ENCODE data around the gene COPB2.

The COPB2 gene

GRCh38 chr3:139326707-139327106 is 62.7 kb downstream of the COPB2 start:
- Histone ChIP-seq H3K4ac (ENCODE audit: low read depth in 1 of 2, low read length in 2 of 2) (no peak overlapping the region), H3K18ac (ENCODE audit: low read depth in 1 of 2, low read length in 2 of 2) (no peak overlapping the region), H3K14ac (ENCODE audit: low read length in 2 of 2) (no peak overlapping the region), H3K36me3 (ENCODE audit: control insufficient read depth in 1 of 2, insufficient read depth in 2 of 2, low read depth in 1 of 2, low read length in 2 of 2) (no peaks in the 10 kb centered on the region), H2AFZ (ENCODE audit: low read depth, low read length) (no peak overlapping the region), H3K27me3 (ENCODE audit: control insufficient read depth in 1 of 2, insufficient read depth in 1 of 2, low read length in 2 of 2) (peaks cover 0 to 34% of the 10 kb centered on the region in 2 experiments), H3K4me2 (ENCODE audit: low read length, poor library complexity, severe bottlenecking) (no peak overlapping the region), H3K4me3 (ENCODE audit: insufficient read depth in 1 of 2, low read depth in 1 of 2, low read length in 2 of 2) (no peak overlapping the region), H2BK12ac (ENCODE audit: low read length in 2 of 2) (no peak overlapping the region), H2BK120ac (ENCODE audit: low read depth, low read length) (no peak overlapping the region), H3K79me1 (replicated peaks; ENCODE audit: low read length, poor library complexity, severe bottlenecking) (no peaks in the 10 kb centered on the region), H2BK5ac (ENCODE audit: low read depth, low read length, poor library complexity, severe bottlenecking) (no peak overlapping the region), H4K91ac (ENCODE audit: low read length) (no peak overlapping the region), H4K8ac (ENCODE audit: low read length) (no peak overlapping the region), H3K4me1 (ENCODE audit: control insufficient read depth, insufficient read depth, low read depth, low read length) (peaks cover 6% of the 10 kb centered on the region), H3K9ac (ENCODE audit: low read length) (no peak overlapping the region), H3K9me3 (ENCODE audit: control insufficient read depth, low read length) (no peaks in the 10 kb centered on the region), H2BK15ac (ENCODE audit: low read depth, poor library complexity, severe bottlenecking) (no peak overlapping the region), H3K27ac (ENCODE audit: low read length, poor library complexity, severe bottlenecking) (no peak overlapping the region), H2AK5ac (ENCODE audit: low read length, severe bottlenecking) (no peak overlapping the region), H3K23ac (ENCODE audit: low read length in 2 of 2) (no peak overlapping the region)
- WGBS: 68% methylated on average over 2 of the region's 4 CpGs
- no peak for DNase-seq

DNA sequence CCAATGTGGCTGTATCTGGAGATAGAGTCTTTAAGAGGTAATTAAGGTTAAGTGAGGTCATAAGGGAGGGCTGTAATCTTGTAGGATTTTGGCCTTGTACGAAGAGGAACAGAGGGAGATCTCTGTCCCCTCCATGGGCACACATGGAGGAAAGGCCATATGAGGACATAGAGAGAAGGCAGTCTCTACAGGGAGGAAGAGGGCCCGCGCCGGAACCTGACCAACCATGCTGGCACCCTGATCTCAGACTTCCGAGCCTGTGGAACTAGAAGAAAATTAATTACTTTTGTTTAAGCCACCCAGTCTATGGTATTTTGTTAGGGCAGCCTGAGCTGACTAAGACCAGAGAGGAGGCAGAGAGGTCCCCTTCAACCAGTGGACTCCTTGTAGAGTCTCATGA is 63.3 kb downstream of the COPB2 start:
- no peak overlapping the region for H3K14ac ChIP-seq (ENCODE audit: low read length in 2 of 2)
- no peak for DNase-seq
- H3K18ac ChIP-seq (ENCODE audit: low read depth in 1 of 2, low read length in 2 of 2): no peak overlapping the region
- no peaks in the 10 kb centered on the region for H3K9me3 ChIP-seq (ENCODE audit: control insufficient read depth, low read length)
- no peak overlapping the region for H2AFZ ChIP-seq (ENCODE audit: low read depth, low read length)
- no peak overlapping the region for H3K27ac ChIP-seq (ENCODE audit: low read length, poor library complexity, severe bottlenecking)
- no peak overlapping the region for H3K4me3 ChIP-seq (ENCODE audit: insufficient read depth in 1 of 2, low read depth in 1 of 2, low read length in 2 of 2)
- H3K4me1 ChIP-seq (ENCODE audit: control insufficient read depth, insufficient read depth, low read depth, low read length): peaks cover 6% of the 10 kb centered on the region
- H2AK5ac ChIP-seq (ENCODE audit: low read length, severe bottlenecking): no peak overlapping the region
- 89% methylated on average over 5 of the region's 5 CpGs for WGBS
- no peak overlapping the region for H2BK15ac ChIP-seq (ENCODE audit: low read depth, poor library complexity, severe bottlenecking)
- no peak overlapping the region for H4K91ac ChIP-seq (ENCODE audit: low read length)
- peaks cover 0 to 29% of the 10 kb centered on the region in 2 experiments for H3K27me3 ChIP-seq (ENCODE audit: control insufficient read depth in 1 of 2, insufficient read depth in 1 of 2, low read length in 2 of 2)
- H4K8ac ChIP-seq (ENCODE audit: low read length): no peak overlapping the region
- H2BK120ac ChIP-seq (ENCODE audit: low read depth, low read length): no peak overlapping the region
- no peaks in the 10 kb centered on the region for H3K79me1 ChIP-seq (replicated peaks; ENCODE audit: low read length, poor library complexity, severe bottlenecking)
- no peak overlapping the region for H2BK12ac ChIP-seq (ENCODE audit: low read length in 2 of 2)
- no peak overlapping the region for H3K23ac ChIP-seq (ENCODE audit: low read length in 2 of 2)
- H3K9ac ChIP-seq (ENCODE audit: low read length): no peak overlapping the region
- H3K4ac ChIP-seq (ENCODE audit: low read depth in 1 of 2, low read length in 2 of 2): no peak overlapping the region
- no peak overlapping the region for H3K4me2 ChIP-seq (ENCODE audit: low read length, poor library complexity, severe bottlenecking)
- H2BK5ac ChIP-seq (ENCODE audit: low read depth, low read length, poor library complexity, severe bottlenecking): no peak overlapping the region
- no peaks in the 10 kb centered on the region for H3K36me3 ChIP-seq (ENCODE audit: control insufficient read depth in 1 of 2, insufficient read depth in 2 of 2, low read depth in 1 of 2, low read length in 2 of 2)

DNA sequence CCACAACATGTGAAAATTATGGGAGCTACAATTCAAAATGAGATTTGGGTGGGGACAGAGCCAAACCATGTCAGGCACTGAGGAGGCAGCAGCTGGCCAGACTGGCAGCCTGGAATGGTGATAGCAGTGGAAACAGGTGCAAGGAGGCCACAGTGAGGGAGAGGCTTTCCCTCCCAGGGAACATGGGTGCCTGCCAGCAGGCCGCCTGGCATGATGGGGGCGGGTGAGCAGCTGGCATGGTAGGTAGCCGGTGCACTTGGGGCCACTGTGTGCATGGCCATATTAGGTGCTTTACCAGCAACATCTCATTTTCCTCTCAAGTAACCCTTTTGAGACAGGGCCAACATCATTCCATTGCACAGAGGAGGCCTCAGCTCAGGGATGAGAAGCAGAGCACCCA is 63.9 kb downstream of the COPB2 start:
- Histone ChIP-seq H2AFZ (ENCODE audit: low read depth, low read length) (no peak overlapping the region), H2BK120ac (ENCODE audit: low read depth, low read length) (no peak overlapping the region), H4K91ac (ENCODE audit: low read length) (no peak overlapping the region), H3K18ac (ENCODE audit: low read depth in 1 of 2, low read length in 2 of 2) (no peak overlapping the region), H3K79me1 (replicated peaks; ENCODE audit: low read length, poor library complexity, severe bottlenecking) (no peaks in the 10 kb centered on the region), H3K9me3 (ENCODE audit: control insufficient read depth, low read length) (no peaks in the 10 kb centered on the region), H3K36me3 (ENCODE audit: control insufficient read depth in 1 of 2, insufficient read depth in 2 of 2, low read depth in 1 of 2, low read length in 2 of 2) (no peaks in the 10 kb centered on the region), H2BK5ac (ENCODE audit: low read depth, low read length, poor library complexity, severe bottlenecking) (no peak overlapping the region), H2AK5ac (ENCODE audit: low read length, severe bottlenecking) (no peak overlapping the region), H3K4me2 (ENCODE audit: low read length, poor library complexity, severe bottlenecking) (no peak overlapping the region), H4K8ac (ENCODE audit: low read length) (no peak overlapping the region), H2BK15ac (ENCODE audit: low read depth, poor library complexity, severe bottlenecking) (no peak overlapping the region), H2BK12ac (ENCODE audit: low read length in 2 of 2) (no peak overlapping the region), H3K23ac (ENCODE audit: low read length in 2 of 2) (no peak overlapping the region), H3K14ac (ENCODE audit: low read length in 2 of 2) (no peak overlapping the region), H3K27me3 (ENCODE audit: control insufficient read depth in 1 of 2, insufficient read depth in 1 of 2, low read length in 2 of 2) (peaks cover 0 to 25% of the 10 kb centered on the region in 2 experiments), H3K4ac (ENCODE audit: low read depth in 1 of 2, low read length in 2 of 2) (no peak overlapping the region), H3K4me3 (ENCODE audit: insufficient read depth in 1 of 2, low read depth in 1 of 2, low read length in 2 of 2) (no peak overlapping the region), H3K4me1 (ENCODE audit: control insufficient read depth, insufficient read depth, low read depth, low read length) (peaks cover 6% of the 10 kb centered on the region), H3K27ac (ENCODE audit: low read length, poor library complexity, severe bottlenecking) (no peak overlapping the region), H3K9ac (ENCODE audit: low read length) (no peak overlapping the region)
- DNase-seq: no peak
- 92% methylated on average over 3 of the region's 3 CpGs for WGBS

- Histone ChIP-seq H2AK5ac (ENCODE audit: low read length, severe bottlenecking) (no peak overlapping the region), H3K79me1 (replicated peaks; ENCODE audit: low read length, poor library complexity, severe bottlenecking) (no peaks in the 10 kb centered on the region), H3K23ac (ENCODE audit: low read length in 2 of 2) (no peak overlapping the region), H4K8ac (ENCODE audit: low read length) (no peak overlapping the region), H2AFZ (ENCODE audit: low read depth, low read length) (no peak overlapping the region), H3K9ac (ENCODE audit: low read length) (no peak overlapping the region), H3K27me3 (ENCODE audit: control insufficient read depth in 1 of 2, insufficient read depth in 1 of 2, low read length in 2 of 2) (peaks cover 0 to 14% of the 10 kb centered on the region in 2 experiments), H3K14ac (ENCODE audit: low read length in 2 of 2) (no peak overlapping the region), H3K27ac (ENCODE audit: low read length, poor library complexity, severe bottlenecking) (no peak overlapping the region), H4K91ac (ENCODE audit: low read length) (no peak overlapping the region), H3K36me3 (ENCODE audit: control insufficient read depth in 1 of 2, insufficient read depth in 2 of 2, low read depth in 1 of 2, low read length in 2 of 2) (no peaks in the 10 kb centered on the region), H3K4me2 (ENCODE audit: low read length, poor library complexity, severe bottlenecking) (no peak overlapping the region), H3K9me3 (ENCODE audit: control insufficient read depth, low read length) (no peaks in the 10 kb centered on the region), H2BK12ac (ENCODE audit: low read length in 2 of 2) (no peak overlapping the region), H3K4me1 (ENCODE audit: control insufficient read depth, insufficient read depth, low read depth, low read length) (peaks cover 5% of the 10 kb centered on the region), H3K4me3 (ENCODE audit: insufficient read depth in 1 of 2, low read depth in 1 of 2, low read length in 2 of 2) (no peak overlapping the region), H2BK5ac (ENCODE audit: low read depth, low read length, poor library complexity, severe bottlenecking) (no peak overlapping the region), H2BK15ac (ENCODE audit: low read depth, poor library complexity, severe bottlenecking) (no peak overlapping the region), H3K18ac (ENCODE audit: low read depth in 1 of 2, low read length in 2 of 2) (no peak overlapping the region), H3K4ac (ENCODE audit: low read depth in 1 of 2, low read length in 2 of 2) (no peak overlapping the region), H2BK120ac (ENCODE audit: low read depth, low read length) (no peak overlapping the region)
- DNase-seq: no peak
- 64% methylated on average over 5 of the region's 5 CpGs for WGBS
Measured at GRCh38 chr3:139324456-139324855, 65.0 kb downstream of the COPB2 start.
